ENCODE measurements around the gene AHNAK. TPM values are rescaled to one million over a fixed set of nuclear protein-coding genes. Genes with fewer than 3 reads are reported as not detected.

Gene AHNAK
- total RNA-seq, 4 donors from 2014 or later, result 874 to 1,336 (median 1,047) TPM

GRCh38 chr11:62433141-62433903, 113.3 kb downstream of the AHNAK start:
- TF ChIP-seq CTCF (IDR thresholded peaks at IDR 0.05), result no peak
- ATAC-seq (ENCODE audit: low FRiP score) (no peak), DNase-seq (ENCODE audit: low spot score) (no peak)

- TF ChIP-seq CTCF (IDR thresholded peaks at IDR 0.05), result no peak
- no peak for ATAC-seq (ENCODE audit: low FRiP score)
- DNase-seq (ENCODE audit: low spot score), result no peak
Measured at GRCh38 chr11:62432695-62433094, 113.9 kb downstream of the AHNAK start.

- no peak for DNase-seq (ENCODE audit: low spot score)
- ATAC-seq (ENCODE audit: low FRiP score), result peak; percentile 47
Measured at GRCh38 chr11:62431171-62431901, 115.3 kb downstream of the AHNAK start.

GRCh38 chr11:62430425-62430824, 116.2 kb downstream of the AHNAK start:
- ATAC-seq (ENCODE audit: low FRiP score), result no peak
- DNase-seq (ENCODE audit: low spot score), result no peak
- no peak for TF ChIP-seq CTCF (IDR thresholded peaks at IDR 0.05)

More at GRCh38 chr11:62431171-62431901, 115.3 kb downstream of the AHNAK start:
- no peak for TF ChIP-seq CTCF (IDR thresholded peaks at IDR 0.05)

GRCh38 chr11:62428871-62429560, 117.6 kb downstream of the AHNAK start:
- ATAC-seq (ENCODE audit: low FRiP score), result no peak
- TF ChIP-seq CTCF (IDR thresholded peaks at IDR 0.05), result no peak
- no peak for DNase-seq (ENCODE audit: low spot score)

- ATAC-seq (ENCODE audit: low FRiP score) (peak; percentile 61), DNase-seq (ENCODE audit: low spot score) (no peak)
- TF ChIP-seq CTCF (IDR thresholded peaks at IDR 0.05), result no peak
Measured at GRCh38 chr11:62427630-62428233, 118.9 kb downstream of the AHNAK start.

Data from omental fat pad (tissue), 4 donors.